C4-2B (cell line): Measurements from ENCODE around the gene ARHGAP15.

Experiments
- ZFX ChIP-seq: fragments of 450-650 bp; IDR thresholded peaks from 2 replicates; pipeline ENCODE4 v1.6.1; 2017
- TF ChIP-seq, protein P1 (sequence below): fragments of 450-650 bp; conservative IDR thresholded peaks from 2 replicates; pipeline ENCODE4 v1.5.1; 2017; ENCODE audit warnings: mild to moderate bottlenecking

- TF ChIP-seq, protein P1, sequence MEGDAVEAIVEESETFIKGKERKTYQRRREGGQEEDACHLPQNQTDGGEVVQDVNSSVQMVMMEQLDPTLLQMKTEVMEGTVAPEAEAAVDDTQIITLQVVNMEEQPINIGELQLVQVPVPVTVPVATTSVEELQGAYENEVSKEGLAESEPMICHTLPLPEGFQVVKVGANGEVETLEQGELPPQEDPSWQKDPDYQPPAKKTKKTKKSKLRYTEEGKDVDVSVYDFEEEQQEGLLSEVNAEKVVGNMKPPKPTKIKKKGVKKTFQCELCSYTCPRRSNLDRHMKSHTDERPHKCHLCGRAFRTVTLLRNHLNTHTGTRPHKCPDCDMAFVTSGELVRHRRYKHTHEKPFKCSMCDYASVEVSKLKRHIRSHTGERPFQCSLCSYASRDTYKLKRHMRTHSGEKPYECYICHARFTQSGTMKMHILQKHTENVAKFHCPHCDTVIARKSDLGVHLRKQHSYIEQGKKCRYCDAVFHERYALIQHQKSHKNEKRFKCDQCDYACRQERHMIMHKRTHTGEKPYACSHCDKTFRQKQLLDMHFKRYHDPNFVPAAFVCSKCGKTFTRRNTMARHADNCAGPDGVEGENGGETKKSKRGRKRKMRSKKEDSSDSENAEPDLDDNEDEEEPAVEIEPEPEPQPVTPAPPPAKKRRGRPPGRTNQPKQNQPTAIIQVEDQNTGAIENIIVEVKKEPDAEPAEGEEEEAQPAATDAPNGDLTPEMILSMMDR = no peak
- TF ChIP-seq ZFX = no peak
Measured at GRCh38 chr2:143226714-143227541, 97.7 kb downstream of the ARHGAP15 start.
